Hair follicular keratinocyte (primary cell): ENCODE data around the gene MZT2A. TPM values are rescaled to one million over a fixed set of nuclear protein-coding genes. Genes with fewer than 3 reads are reported as not detected.

Experiments
- total RNA-seq: library from RNA; depleted of rRNA; stranded (reverse); fragments of >200 nt; gene quantifications from 2 replicates; pipeline ENCODE4 v1.2.3, GENCODE V29; 2015

Gene MZT2A
- total RNA-seq, result 293 and 332 TPM in 2 replicates

DNA sequence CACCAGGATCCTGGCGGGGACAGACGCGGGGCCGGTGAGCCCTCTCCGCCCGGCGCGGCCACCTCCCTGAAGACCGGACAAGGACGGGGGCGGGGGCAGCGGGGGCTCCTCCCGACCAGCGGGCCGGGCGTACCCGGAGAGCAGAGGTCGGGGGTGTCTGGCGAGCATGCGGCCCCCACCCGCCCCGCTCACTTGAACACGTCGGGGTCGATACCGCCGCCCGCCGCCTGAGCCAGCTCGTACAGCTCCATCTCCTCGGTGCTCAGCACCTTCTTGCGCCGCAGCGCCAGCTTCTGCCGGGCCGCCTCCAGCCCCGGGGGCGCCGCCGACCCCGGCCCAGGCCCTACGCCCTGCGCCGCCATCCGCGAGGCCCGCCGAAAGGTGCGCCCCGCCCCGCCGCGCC is at the start of gene MZT2A:
Gene MZT2A, minus strand, starts transcription at position 383 of the 403 bp plus-strand sequence. Its CDS starts 21 bp downstream, at position 362.

DNA sequence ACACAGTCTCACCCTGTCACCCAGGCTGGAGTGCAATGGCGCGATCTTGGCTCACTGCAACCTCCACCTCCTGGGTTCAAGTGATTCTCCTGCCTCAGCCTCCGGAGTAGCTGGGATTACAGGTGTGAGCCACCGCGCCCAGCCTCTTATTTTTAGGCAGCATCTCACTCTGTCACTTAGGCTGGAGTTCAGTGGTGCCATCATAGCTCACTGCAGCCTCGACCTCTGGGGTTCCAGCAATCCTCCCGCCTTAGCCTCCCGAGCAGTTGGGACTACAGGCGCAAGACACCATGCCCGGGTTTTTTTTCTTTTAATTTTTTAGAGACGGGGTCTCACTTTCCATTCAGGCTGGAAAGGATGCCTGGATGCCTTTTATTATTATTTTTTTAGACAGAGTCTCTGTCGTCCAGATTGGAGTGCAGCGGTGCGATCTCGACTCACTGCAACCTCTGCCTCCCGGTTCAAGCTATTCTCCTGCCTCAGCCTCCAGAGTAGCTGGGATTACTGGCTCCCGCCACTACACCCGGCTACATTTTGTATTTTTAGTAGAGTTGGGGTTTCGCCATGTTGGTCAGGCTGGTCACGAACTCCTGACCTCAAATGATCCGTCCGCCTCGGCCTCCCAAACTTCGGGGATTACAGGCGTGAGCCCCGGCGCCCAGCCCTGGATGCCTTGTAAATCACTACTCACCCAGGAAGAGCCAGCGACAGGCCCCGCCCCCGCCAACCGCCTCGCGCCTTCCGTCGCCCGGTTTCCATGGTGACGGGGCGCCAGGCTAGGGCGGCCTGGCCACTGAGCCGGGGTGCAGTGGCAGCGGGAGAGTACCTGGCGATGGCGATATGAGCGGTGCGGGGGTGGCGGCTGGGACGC is 35.2 kb upstream of the MZT2A start, which contains the start of gene CCDC74A:
Gene CCDC74A, plus strand, starts transcription at position 758 of the 871 bp plus-strand sequence. Its CDS starts 83 bp downstream, at position 841.

GRCh38 chr2:131475831-131476230 is 16.4 kb downstream of the MZT2A start, which contains the start of gene TUBA3D:
Gene TUBA3D (plus strand): TSS chr2:131476119. CDS start chr2:131476200, 81 bp downstream.

Other genes with a start within 250 kb of the MZT2A start
- gene RAB6D, start 128.2 kb downstream of the MZT2A start, total RNA-seq, result not detected in 2 replicates
- not detected in 2 replicates for gene TUBA3D, start 16.3 kb downstream of the MZT2A start, total RNA-seq
- gene CCDC74A, start 35.5 kb upstream of the MZT2A start, total RNA-seq, result 6.0 and 6.6 TPM in 2 replicates